Mesenteric fat pad (tissue), 1 donor: ENCODE results near the gene EMX1. TPM values are rescaled to one million over a fixed set of nuclear protein-coding genes. Genes with fewer than 3 reads are reported as not detected.
A peak's percentile ranks its signal among the peaks of the same experiment; 100 is the strongest.

Source experiments
- DNase-seq: peaks from one replicate; pipeline ENCODE4 v3.0.0-alpha.2; 2020; ENCODE audit warnings: low spot score
- long read RNA-seq: library from polyadenylated mRNA; unstranded; transcript quantifications from one replicate; pipeline ENCODE4 v2.0.0, GENCODE V29; 2020
- total RNA-seq: library from RNA; stranded (reverse); fragmentation: NEBNext Ultra II Directional; extraction: Animal tissue kit (Norgen Biotek cat#: 25700); gene quantifications from one replicate; pipeline ENCODE4 v1.2.1, GENCODE V29; 2021
- donor health status: DM: yes; HTN: yes; CAD: no.

Gene EMX1
- total RNA-seq = not detected
- long read RNA-seq = 0 reads

- peak; percentile 86 for DNase-seq
These were observed at the start of gene EMX1 for GRCh38 chr2:72917138-72917876. Gene EMX1, plus strand, starts transcription at chr2:72917519. Its CDS starts 334 bp downstream, at chr2:72917853.

GRCh38 chr2:72871060-72871459, 46.3 kb upstream of the EMX1 start:
- no peak for DNase-seq

- no peak for DNase-seq
These were observed 45.4 kb upstream of the EMX1 start for GRCh38 chr2:72871880-72872279.

- no peak for DNase-seq
These were observed 33.9 kb upstream of the EMX1 start for GRCh38 chr2:72883356-72883962.

GRCh38 chr2:72886505-72887031, 30.8 kb upstream of the EMX1 start:
- DNase-seq = no peak

- DNase-seq = peak; percentile 91
These were observed 30.1 kb upstream of the EMX1 start, which contains the start of gene SPR for GRCh38 chr2:72887032-72887739. Gene SPR, plus strand, starts transcription at chr2:72887408. Its CDS starts 25 bp downstream, at chr2:72887433.

- peak; percentile 95 for DNase-seq
These were observed 29.4 kb upstream of the EMX1 start for GRCh38 chr2:72887740-72888437.

- peak; percentile 80 for DNase-seq
These were observed 28.7 kb upstream of the EMX1 start for GRCh38 chr2:72888438-72889202.

GRCh38 chr2:72889991-72890390, 27.3 kb upstream of the EMX1 start:
- no peak for DNase-seq

- DNase-seq = peak; percentile 72
These were observed 26.1 kb upstream of the EMX1 start for GRCh38 chr2:72891091-72891818.

- DNase-seq = peak; percentile 89
These were observed 24.7 kb upstream of the EMX1 start for GRCh38 chr2:72892506-72893173.

GRCh38 chr2:72893594-72894319, 23.6 kb upstream of the EMX1 start:
- peak; percentile 79 for DNase-seq

- DNase-seq = no peak
These were observed 22.8 kb upstream of the EMX1 start for GRCh38 chr2:72894514-72894913.

GRCh38 chr2:72895154-72895553, 22.2 kb upstream of the EMX1 start:
- no peak for DNase-seq

GRCh38 chr2:72895759-72896281, 21.5 kb upstream of the EMX1 start:
- DNase-seq = peak; percentile 89

- DNase-seq = no peak
These were observed 20.9 kb upstream of the EMX1 start for GRCh38 chr2:72896446-72896845.

- DNase-seq = peak; percentile 67
These were observed 19.3 kb upstream of the EMX1 start for GRCh38 chr2:72897785-72898584.

- DNase-seq = no peak
These were observed 18.8 kb upstream of the EMX1 start for GRCh38 chr2:72898585-72898906.
